Effector memory CD4-positive, alpha-beta T cell (primary cell): Measurements from ENCODE around the gene SPATA19.

Source experiments
- DNase-seq, 3 donors: peaks; one replicate each; pipeline ENCODE4 v3.0.0-alpha.2; 2020
- H3K27ac ChIP-seq: 2 replicates; pipeline ENCODE4 v1.7.0; 2013; ENCODE audit warnings: mild to moderate bottlenecking, low read length, moderate library complexity; ENCODE audit not compliant: insufficient read depth, poor library complexity, severe bottlenecking
- H3K27me3 ChIP-seq: replicated peaks from 2 replicates; pipeline ENCODE4 v1.7.0; 2013; ENCODE audit warnings: mild to moderate bottlenecking, low read length; ENCODE audit not compliant: insufficient read depth, control insufficient read depth, poor library complexity, severe bottlenecking
- H3K36me3 ChIP-seq: 2 replicates; pipeline ENCODE4 v1.7.0; 2013; ENCODE audit warnings: mild to moderate bottlenecking, low read length, moderate library complexity; ENCODE audit not compliant: control insufficient read depth, insufficient read depth
- H3K4me1 ChIP-seq: 2 replicates; pipeline ENCODE4 v1.7.0; 2013; ENCODE audit warnings: low read length, mild to moderate bottlenecking; ENCODE audit not compliant: control insufficient read depth, insufficient read depth, poor library complexity, severe bottlenecking
- H3K4me3 ChIP-seq: 2 replicates; pipeline ENCODE4 v1.7.0; 2013; ENCODE audit warnings: low read length, low read depth, mild to moderate bottlenecking; ENCODE audit not compliant: insufficient read depth, poor library complexity, severe bottlenecking
- H3K9me3 ChIP-seq: 2 replicates; pipeline ENCODE4 v1.7.0; 2013; ENCODE audit warnings: mild to moderate bottlenecking, low read length, moderate library complexity; ENCODE audit not compliant: control insufficient read depth

The SPATA19 gene

DNA sequence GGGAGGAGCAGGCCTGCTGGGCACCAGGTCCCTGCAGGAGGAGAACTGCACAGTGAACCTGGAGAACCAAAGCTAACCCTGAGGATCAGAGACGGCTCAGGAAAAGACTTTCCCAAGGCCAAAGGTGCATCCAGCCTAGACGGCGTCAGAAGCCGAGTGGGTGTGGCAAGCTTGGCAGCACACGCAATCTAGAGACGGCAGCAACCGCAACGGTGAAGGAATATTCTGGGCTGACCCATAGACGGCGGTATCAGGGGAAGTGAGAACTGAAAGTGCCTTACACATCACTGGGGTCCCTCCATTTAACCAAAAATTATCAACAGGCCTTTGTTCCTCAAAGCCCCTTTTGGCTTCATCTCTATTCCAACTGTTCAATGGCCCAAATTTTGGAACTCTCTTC is 26.2 kb downstream of the SPATA19 start:
- no peaks in the 10 kb centered on the region for H3K9me3 ChIP-seq

DNA sequence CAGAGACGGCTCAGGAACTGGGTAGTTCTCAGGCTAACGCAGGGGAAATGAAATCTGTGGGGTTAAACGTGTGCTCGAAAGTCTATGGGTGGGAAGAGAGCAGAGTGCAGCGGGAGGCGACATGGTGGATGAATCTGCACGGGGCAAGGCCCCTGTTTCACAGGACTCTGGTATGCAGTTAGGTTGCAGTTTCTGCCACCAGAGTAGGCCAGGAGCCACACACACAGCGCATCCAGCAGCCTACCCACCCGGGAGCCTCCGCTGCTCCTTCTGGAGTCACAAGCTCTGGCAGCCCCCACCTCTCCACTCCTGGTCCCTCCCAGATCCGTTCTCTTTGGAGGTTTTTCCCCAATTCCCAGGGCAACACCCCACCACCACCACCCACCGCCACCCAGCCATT is 27.0 kb downstream of the SPATA19 start:
- H3K36me3 ChIP-seq: no peaks in the 10 kb centered on the region
- H3K27me3 ChIP-seq: no peaks in the 10 kb centered on the region
- H3K4me1 ChIP-seq: no peaks in the 10 kb centered on the region
- no peak for DNase-seq
- no peaks in the 10 kb centered on the region for H3K9me3 ChIP-seq
- H3K4me3 ChIP-seq: no peak overlapping the region
- H3K27ac ChIP-seq: no peak overlapping the region

More for the DNA sequence above, 26.2 kb downstream of the SPATA19 start:
- Histone ChIP-seq H3K27ac (no peak overlapping the region), H3K36me3 (no peaks in the 10 kb centered on the region), H3K4me3 (no peak overlapping the region), H3K4me1 (no peaks in the 10 kb centered on the region), H3K27me3 (no peaks in the 10 kb centered on the region)
- no peak for DNase-seq

DNA sequence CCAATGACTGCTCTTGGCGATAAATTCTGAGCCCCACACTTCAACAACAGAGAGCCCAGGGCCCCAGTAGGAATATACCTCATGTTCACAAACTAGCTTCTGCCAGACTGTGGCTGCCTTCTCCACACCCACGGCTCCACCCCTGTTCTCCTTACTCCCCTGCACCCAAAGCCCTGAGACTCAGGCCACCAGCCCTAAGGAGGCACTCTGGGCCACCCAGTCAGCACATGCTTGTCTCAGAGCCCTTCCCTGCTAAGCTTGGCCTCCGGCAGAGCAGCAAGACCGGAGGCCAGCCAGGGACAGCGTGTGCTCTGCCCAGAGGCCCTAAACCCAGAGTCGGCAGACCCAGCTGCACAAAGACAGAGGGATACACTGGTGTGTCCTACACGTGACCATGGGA is 27.9 kb downstream of the SPATA19 start:
- no peak for DNase-seq
- no peaks in the 10 kb centered on the region for H3K9me3 ChIP-seq
- H3K36me3 ChIP-seq: no peaks in the 10 kb centered on the region
- no peak overlapping the region for H3K27ac ChIP-seq
- H3K4me1 ChIP-seq: no peaks in the 10 kb centered on the region
- no peaks in the 10 kb centered on the region for H3K27me3 ChIP-seq
- H3K4me3 ChIP-seq: no peak overlapping the region

DNA sequence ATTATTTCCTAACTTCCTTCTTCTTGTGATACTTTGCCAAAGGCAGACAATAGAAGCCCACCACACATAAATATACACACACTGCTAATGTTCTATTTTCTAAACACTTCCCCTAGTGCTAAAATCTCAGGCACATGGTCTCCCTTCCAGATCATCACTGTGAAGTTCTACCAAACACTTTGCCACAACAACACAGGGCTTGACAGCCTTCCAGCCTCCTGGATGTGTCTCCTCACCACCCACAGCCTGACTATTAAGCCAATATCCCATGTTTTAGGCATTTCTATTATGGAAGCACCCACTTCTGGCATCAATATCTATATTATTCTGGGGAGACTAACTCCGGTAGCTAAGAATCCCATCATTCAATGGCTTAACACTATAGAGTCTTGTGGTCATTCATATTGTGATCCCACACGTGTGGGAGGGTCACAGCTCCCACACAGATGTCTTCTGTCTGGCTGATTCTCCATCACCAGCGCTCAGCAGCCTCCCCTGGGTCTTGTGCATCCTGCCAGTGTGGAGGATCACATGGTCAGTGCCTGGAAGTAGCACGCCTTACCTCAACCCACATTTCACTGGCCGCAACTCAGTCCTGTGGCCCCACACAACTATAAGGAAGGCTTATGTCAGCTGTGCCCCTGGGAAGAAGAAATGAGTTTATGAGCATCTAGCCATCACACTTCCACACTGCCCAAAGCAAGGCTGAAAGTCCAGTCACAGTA is 29.0 kb downstream of the SPATA19 start:
- H3K4me3 ChIP-seq: no peak overlapping the region
- H3K27ac ChIP-seq: no peak overlapping the region
- no peaks in the 10 kb centered on the region for H3K27me3 ChIP-seq
- DNase-seq: no peak
- H3K9me3 ChIP-seq: no peaks in the 10 kb centered on the region
- H3K4me1 ChIP-seq: no peaks in the 10 kb centered on the region
- no peaks in the 10 kb centered on the region for H3K36me3 ChIP-seq

DNA sequence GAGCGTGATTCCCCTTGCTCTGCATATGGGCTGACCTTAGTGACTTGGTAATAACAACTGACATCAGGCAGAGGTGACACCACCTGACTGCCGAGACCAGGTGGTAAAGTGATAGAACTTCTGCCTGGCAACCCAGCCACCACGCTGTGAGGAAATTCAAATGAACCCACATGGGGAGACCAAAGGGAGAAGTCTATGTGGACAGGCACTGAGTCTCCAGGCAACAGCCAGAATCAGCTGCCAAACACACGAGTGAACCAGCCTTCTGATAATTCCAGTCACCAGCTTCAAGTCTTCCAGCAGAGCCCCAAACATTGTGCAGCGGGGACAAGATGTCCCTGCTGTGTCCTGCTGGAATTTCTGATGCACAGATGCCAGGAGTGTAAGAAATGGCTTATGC is 29.7 kb downstream of the SPATA19 start:
- H3K9me3 ChIP-seq: no peaks in the 10 kb centered on the region
- no peaks in the 10 kb centered on the region for H3K4me1 ChIP-seq
- no peak for DNase-seq

DNA sequence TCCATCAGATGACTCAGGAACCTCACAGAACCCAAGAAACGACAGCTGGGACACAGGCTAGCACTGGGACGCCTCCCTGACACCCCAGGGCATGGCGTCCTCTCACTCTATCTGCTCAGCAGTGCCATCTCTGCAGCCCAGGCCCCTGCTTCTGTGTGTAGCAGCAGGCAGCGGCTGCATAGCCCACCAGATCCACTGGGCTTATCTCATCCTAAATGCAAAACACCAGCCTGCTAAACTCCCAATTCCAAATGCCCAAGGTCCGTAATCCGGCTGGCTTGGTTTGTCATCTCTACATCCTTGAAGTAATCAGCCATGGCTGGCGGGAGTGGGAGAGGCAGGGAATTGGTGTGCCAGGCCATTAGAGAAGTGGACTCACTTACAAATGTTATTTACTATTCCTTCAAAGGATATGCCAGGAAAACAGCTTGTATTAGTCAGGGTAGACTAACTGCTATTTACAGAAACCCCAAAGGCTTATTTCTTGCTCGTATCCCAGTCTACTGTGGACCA is 30.7 kb downstream of the SPATA19 start:
- H3K4me3 ChIP-seq: no peak overlapping the region
- no peaks in the 10 kb centered on the region for H3K36me3 ChIP-seq
- no peak for DNase-seq
- no peaks in the 10 kb centered on the region for H3K9me3 ChIP-seq
- H3K4me1 ChIP-seq: no peaks in the 10 kb centered on the region
- H3K27ac ChIP-seq: no peak overlapping the region
- H3K27me3 ChIP-seq: no peaks in the 10 kb centered on the region

More for the DNA sequence above, 29.7 kb downstream of the SPATA19 start:
- Histone ChIP-seq H3K4me3 (no peak overlapping the region), H3K27me3 (no peaks in the 10 kb centered on the region), H3K36me3 (no peaks in the 10 kb centered on the region), H3K27ac (no peak overlapping the region)

DNA sequence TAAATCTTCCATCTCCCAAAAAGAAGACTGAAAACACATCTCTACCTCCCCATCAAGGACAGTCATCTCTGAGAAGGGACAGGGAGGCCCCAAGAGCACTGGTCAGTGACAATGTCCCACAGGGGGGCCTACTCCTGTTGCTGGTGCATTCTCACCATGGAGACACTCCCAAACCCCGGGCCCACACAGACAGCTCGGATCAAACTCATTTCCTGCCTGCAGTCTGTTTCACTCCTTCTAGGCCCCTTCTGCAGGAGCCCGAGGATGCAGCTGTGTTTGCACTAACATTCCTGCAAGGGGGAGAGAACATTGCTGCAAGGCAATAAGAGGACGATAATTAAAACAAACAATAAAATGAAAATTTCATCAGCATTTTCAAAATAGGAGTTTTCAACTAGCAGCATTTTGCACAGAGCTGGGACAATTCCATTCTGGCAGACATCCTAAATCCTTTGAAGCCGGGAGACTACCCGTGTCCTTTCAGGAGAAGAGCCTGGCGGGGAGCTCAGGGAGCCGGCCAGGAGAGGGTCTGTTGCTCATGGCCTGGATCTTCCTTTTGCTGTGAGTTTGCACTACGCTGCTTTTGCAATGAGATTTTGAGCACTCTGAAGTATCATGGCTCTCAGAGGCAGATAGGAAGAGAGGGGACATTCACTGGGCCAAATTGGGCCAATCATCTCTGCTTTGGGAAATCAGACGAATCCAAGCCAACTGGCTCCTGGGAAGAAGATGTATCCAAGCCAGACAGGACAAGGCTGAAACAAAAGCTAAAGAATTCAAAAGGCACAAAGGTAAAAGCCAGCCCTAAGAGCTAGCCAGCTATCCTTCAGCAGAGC is 33.2 kb downstream of the SPATA19 start:
- no peaks in the 10 kb centered on the region for H3K4me1 ChIP-seq

DNA sequence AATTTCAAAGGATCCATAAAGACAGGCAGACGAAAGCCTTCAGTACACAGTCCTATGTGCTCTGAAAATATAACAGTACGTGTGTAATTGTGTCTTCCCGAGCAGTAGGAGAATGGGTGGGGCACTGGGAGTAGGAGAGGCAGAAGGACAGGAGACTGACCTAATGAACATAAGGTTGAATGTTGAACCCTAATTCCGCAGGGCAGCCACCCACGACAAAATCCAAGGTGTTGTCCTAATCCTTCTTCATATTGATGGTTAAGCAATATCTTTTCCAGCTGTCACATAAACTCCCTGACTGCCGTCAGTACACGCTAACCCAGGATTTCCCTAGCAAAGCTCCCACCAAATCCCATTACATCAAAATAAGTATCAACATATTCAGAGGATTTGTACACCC is 34.5 kb downstream of the SPATA19 start:
- Histone ChIP-seq H3K36me3 (no peaks in the 10 kb centered on the region), H3K9me3 (no peaks in the 10 kb centered on the region), H3K27ac (no peak overlapping the region), H3K4me1 (no peaks in the 10 kb centered on the region), H3K4me3 (no peak overlapping the region), H3K27me3 (no peaks in the 10 kb centered on the region)
- no peak for DNase-seq

More for the DNA sequence above, 33.2 kb downstream of the SPATA19 start:
- Histone ChIP-seq H3K27me3 (no peaks in the 10 kb centered on the region), H3K4me3 (no peak overlapping the region), H3K27ac (no peak overlapping the region), H3K36me3 (no peaks in the 10 kb centered on the region), H3K9me3 (no peaks in the 10 kb centered on the region)
- no peak for DNase-seq

DNA sequence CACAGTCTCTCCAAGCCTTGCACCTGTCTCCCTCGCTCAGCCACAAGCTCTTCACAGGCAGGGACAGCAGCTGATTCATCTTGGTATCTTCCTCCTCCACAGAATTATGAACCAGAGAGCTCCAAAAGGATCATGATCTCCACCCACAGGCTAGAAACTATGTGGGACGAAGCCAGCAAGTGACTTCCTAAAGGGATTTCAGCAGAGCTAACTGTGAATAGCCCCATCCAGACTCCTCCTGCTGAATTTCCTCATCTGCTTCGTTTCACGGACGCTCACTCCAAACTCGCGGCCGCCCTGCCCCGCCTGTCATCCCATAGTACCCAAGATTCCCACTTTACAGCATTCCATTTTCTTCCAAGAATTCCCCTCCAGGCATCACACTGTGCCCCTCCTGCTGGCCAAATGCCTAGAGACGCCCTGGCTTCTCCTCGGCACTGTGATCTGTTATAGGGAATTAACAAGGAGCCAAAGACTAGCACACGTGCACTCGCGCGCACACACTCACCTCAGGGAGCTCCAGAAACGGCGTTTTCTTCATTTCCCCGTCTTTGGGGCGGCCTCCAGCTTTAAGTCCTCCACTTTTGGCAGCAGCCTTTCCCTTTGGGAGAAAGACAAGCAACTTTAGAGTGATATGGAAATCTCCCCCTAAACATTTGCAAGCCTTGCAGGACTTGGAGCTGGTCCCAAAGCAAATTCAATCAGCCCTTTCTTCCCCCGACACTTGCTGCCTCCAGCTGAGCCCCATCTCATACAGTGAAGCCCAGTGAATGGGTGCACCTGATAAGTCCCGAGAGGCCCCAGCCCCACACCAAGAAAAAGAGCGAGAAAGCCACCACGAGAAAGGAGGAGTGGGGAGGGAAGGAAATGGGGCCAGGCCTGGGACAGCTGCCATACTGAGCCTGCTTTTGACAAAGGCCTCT is 35.5 kb downstream of the SPATA19 start:
- no peak for DNase-seq
- Histone ChIP-seq H3K9me3 (no peaks in the 10 kb centered on the region), H3K36me3 (no peaks in the 10 kb centered on the region), H3K4me3 (no peak overlapping the region), H3K27me3 (no peaks in the 10 kb centered on the region), H3K4me1 (no peaks in the 10 kb centered on the region), H3K27ac (no peak overlapping the region)
